ENCODE measurements around the gene PCAT7. TPM values are rescaled to one million over a fixed set of nuclear protein-coding genes. Genes with fewer than 3 reads are reported as not detected.
A peak's percentile ranks its signal among the peaks of the same experiment; 100 is the strongest.

Gene PCAT7
- total and polyA plus RNA-seq, 2 experiments from 2014 or later, result 9.6 to 12.8 TPM

- Histone ChIP-seq H3K27me3 (no peaks in the 10 kb centered on the region), H3K36me3 (replicated peaks; ENCODE audit: insufficient read depth, low read depth) (no peaks in the 10 kb centered on the region), H3K9me2 (replicated peaks; ENCODE audit: insufficient read depth) (no peaks in the 10 kb centered on the region), H3K4me2 (no peak overlapping the region), H3K79me2 (no peaks in the 10 kb centered on the region), H3K4me3 (no peak overlapping the region), H3K4me1 (ENCODE audit: insufficient read depth) (peaks cover 17% of the 10 kb centered on the region), H2AFZ (no peak overlapping the region), H3K9me3 (ENCODE audit: low read depth) (no peaks in the 10 kb centered on the region), H3K27ac (no peak overlapping the region), H4K20me1 (ENCODE audit: insufficient read depth, poor library complexity, severe bottlenecking) (no peaks in the 10 kb centered on the region)
- no peak for DNase-seq (ENCODE audit: low spot score)
- 75% methylated on average over 10 of the region's 10 CpGs for WGBS (ENCODE audit: low lambda C conversion rate, missing lambda C conversion rate)
- TF ChIP-seq CTCF (IDR thresholded peaks at IDR 0.05; ENCODE audit: poor library complexity), result no peak
- TF ChIP-seq EZH2phosphoT487 (IDR thresholded peaks at IDR 0.05; ENCODE audit: low read depth, severe bottlenecking, unreplicated experiment), result no peak
- no peak for TF ChIP-seq EZH2 (IDR thresholded peaks at IDR 0.05; ENCODE audit: borderline replicate concordance)
These were observed 45.8 kb downstream of the PCAT7 start for GRCh38 chr9:94600715-94601114.

GRCh38 chr9:94602666-94603065 is 47.8 kb downstream of the PCAT7 start:
- Histone ChIP-seq H3K79me2 (no peaks in the 10 kb centered on the region), H3K9me2 (replicated peaks; ENCODE audit: insufficient read depth) (no peaks in the 10 kb centered on the region), H3K27me3 (no peaks in the 10 kb centered on the region), H3K4me2 (no peak overlapping the region), H4K20me1 (ENCODE audit: insufficient read depth, poor library complexity, severe bottlenecking) (no peaks in the 10 kb centered on the region), H3K27ac (peak overlapping the region; percentile 67), H3K4me1 (ENCODE audit: insufficient read depth) (peaks cover 23% of the 10 kb centered on the region), H2AFZ (no peak overlapping the region), H3K9me3 (ENCODE audit: low read depth) (no peaks in the 10 kb centered on the region), H3K4me3 (no peak overlapping the region), H3K36me3 (replicated peaks; ENCODE audit: insufficient read depth, low read depth) (no peaks in the 10 kb centered on the region)
- no peak for DNase-seq (ENCODE audit: low spot score)
- WGBS (ENCODE audit: low lambda C conversion rate, missing lambda C conversion rate), result 85% methylated on average over 6 of the region's 6 CpGs
- TF ChIP-seq EZH2 (IDR thresholded peaks at IDR 0.05; ENCODE audit: borderline replicate concordance), result no peak
- no peak for TF ChIP-seq CTCF (IDR thresholded peaks at IDR 0.05; ENCODE audit: poor library complexity)
- no peak for TF ChIP-seq EZH2phosphoT487 (IDR thresholded peaks at IDR 0.05; ENCODE audit: low read depth, severe bottlenecking, unreplicated experiment)

GRCh38 chr9:94603259-94604160 is 48.6 kb downstream of the PCAT7 start:
- Histone ChIP-seq H3K79me2 (no peaks in the 10 kb centered on the region), H2AFZ (no peak overlapping the region), H3K27me3 (no peaks in the 10 kb centered on the region), H3K36me3 (replicated peaks; ENCODE audit: insufficient read depth, low read depth) (no peaks in the 10 kb centered on the region), H3K27ac (peak overlapping the region; percentile 67), H3K9me3 (ENCODE audit: low read depth) (no peaks in the 10 kb centered on the region), H3K4me3 (no peak overlapping the region), H3K4me2 (peak overlapping the region; percentile 65), H3K9me2 (replicated peaks; ENCODE audit: insufficient read depth) (no peaks in the 10 kb centered on the region), H4K20me1 (ENCODE audit: insufficient read depth, poor library complexity, severe bottlenecking) (no peaks in the 10 kb centered on the region), H3K4me1 (ENCODE audit: insufficient read depth) (peaks cover 31% of the 10 kb centered on the region)
- peak; percentile 75 for TF ChIP-seq CTCF (IDR thresholded peaks at IDR 0.05; ENCODE audit: poor library complexity)
- TF ChIP-seq EZH2phosphoT487 (IDR thresholded peaks at IDR 0.05; ENCODE audit: low read depth, severe bottlenecking, unreplicated experiment), result no peak
- no peak for TF ChIP-seq EZH2 (IDR thresholded peaks at IDR 0.05; ENCODE audit: borderline replicate concordance)
- DNase-seq (ENCODE audit: low spot score), result peak; percentile 94
- WGBS (ENCODE audit: low lambda C conversion rate, missing lambda C conversion rate), result 15% methylated on average over 21 of the region's 21 CpGs
